GM12872 (cell line): Measurements from ENCODE around the gene MAPRE2.

Source experiments
- CTCF ChIP-seq: IDR thresholded peaks from 3 replicates; pipeline ENCODE4 v1.5.1; 2011; ENCODE audit warnings: low read depth, mild to moderate bottlenecking, low read length, moderate library complexity; ENCODE audit not compliant: insufficient read depth

Gene MAPRE2

GRCh38 chr18:35002120-35002519 is 39.1 kb upstream of the MAPRE2 start:
- no peak for TF ChIP-seq CTCF

DNA sequence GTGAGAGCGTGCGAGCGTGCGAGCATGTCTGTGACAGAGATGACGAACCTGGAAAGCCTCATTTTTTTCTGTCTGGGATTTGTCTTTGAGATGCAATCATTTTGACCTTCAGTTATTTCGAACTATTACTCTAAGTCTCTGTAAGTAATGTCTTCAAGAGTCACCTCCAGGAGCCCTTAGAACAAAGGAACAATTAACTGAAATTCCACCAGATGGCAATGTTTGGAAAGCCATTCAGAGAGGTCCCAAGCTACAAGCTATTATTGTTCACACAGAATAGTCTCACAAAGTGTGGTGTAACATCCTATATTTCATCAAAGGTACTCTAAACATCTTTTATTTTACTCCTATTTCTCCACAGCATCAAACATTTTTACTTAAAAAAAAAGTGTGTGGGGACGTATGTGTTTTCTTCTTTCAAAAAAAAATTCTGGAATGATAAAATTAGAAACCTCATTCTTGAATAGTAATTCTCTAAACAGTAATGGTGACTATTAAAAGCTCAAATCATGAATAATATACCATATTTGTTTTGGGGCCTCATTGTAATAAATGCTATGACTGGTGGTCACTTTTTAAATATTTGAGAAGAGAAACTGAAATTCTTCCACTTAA is 35.1 kb upstream of the MAPRE2 start:
- peak; percentile 46 for TF ChIP-seq CTCF

- no peak for TF ChIP-seq CTCF
Measured at GRCh38 chr18:35010156-35010555, 31.1 kb upstream of the MAPRE2 start.

DNA sequence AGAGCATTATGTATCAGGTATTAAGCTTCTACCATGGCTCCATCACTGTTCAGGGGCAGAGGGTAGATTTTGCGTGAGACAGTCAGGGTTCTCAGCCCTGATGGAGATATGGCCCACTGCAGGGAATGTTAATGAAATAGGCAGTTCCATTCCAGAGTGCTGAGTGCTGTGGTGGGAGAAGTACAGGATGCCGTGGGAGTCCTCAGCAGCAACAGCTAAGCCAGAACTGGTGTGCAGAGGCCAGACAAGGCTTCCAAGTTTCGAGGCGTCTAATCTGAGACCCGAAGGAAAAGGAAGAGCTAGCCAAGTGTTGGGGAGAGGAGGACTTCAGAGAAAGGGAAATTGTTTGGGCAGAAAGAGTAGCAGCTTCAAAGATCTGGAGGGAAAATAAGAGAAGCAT is 30.2 kb upstream of the MAPRE2 start:
- TF ChIP-seq CTCF = no peak

DNA sequence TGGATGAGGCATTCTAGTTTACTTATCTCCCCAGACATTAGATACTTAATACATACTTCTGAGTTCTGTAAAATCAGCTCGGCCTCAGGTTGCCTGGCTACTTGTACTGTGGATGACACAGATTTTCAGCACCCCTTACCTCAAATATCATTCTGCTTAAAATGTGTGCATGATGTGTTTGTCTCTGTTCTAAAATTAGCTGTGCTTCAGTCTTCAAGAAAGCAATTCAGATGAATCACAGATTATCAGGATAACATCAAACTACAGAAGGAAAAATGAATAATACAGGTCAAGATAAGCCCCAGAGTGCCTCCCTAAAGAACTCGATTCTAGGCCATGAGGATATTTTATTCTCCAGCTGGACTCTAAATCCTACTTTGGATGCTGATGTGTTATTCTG is 21.3 kb upstream of the MAPRE2 start:
- no peak for TF ChIP-seq CTCF

DNA sequence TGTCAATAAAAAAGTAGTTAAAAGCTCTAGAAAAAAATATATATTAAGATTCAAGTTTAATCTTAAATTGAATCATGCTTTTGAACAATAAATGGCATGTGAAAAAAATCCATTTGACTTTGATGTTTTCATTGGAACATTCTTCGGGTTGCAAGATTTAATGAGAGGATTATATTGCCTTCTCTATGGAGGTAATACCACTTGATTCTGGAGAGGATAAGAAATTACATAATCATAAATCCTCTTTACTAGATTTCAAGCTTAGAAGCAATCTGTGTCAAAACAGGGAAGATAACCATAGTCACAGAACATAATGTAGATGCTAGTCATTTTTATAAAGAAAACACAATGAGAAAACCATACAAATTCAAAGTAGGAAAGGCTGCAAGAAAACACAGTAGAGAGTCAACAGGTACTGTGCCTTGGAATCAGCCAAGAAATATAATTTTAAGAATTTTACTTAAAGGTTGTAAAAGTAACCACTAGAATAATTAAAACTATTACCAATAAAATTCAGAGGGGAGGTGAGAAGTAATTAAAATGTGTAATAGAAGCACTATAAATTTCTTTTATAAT is 18.7 kb upstream of the MAPRE2 start:
- no peak for TF ChIP-seq CTCF

- no peak for TF ChIP-seq CTCF
Measured at GRCh38 chr18:35024196-35024595, 17.0 kb upstream of the MAPRE2 start.
